Measurements from ENCODE around the gene TAS2R41.
A peak's percentile ranks its signal among the peaks of the same experiment; 100 is the strongest.

The TAS2R41 gene

DNA sequence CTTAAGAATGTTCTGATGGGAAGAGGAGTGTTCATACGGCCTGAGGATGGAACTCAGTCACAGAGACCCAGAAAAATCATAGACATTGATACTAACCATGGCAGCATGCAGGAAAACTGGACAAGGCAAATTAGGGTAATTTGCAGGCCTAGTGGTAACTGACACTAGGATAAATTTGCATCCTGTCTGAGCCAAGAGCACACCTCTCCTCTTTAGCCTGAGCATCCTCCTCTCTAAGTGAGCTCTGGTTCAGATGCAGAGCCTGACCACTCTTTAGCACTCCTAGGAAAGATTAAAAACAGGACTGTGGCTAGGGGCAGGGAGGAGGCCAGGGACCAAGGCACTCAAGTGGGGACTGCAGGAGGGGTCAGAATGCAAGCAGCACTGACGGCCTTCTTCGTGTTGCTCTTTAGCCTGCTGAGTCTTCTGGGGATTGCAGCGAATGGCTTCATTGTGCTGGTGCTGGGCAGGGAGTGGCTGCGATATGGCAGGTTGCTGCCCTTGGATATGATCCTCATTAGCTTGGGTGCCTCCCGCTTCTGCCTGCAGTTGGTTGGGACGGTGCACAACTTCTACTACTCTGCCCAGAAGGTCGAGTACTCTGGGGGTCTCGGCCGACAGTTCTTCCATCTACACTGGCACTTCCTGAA lies at the start of gene TAS2R41:
Gene TAS2R41, plus strand, starts transcription at position 373 of the 650 bp plus-strand sequence. Its CDS starts 0 bp downstream, at position 373.
- no peak for DNase-seq (ENCODE audit: extremely low read depth, low read depth)
- TF ChIP-seq CTCF (IDR thresholded peaks at IDR 0.05; ENCODE audit: low read depth, low read length), result no peak

GRCh38 chr7:143429770-143430698 lies 47.6 kb upstream of the TAS2R41 start:
- no peak for DNase-seq (ENCODE audit: extremely low read depth, low read depth)
- no peak for TF ChIP-seq CTCF (IDR thresholded peaks at IDR 0.05; ENCODE audit: low read depth, low read length)

DNA sequence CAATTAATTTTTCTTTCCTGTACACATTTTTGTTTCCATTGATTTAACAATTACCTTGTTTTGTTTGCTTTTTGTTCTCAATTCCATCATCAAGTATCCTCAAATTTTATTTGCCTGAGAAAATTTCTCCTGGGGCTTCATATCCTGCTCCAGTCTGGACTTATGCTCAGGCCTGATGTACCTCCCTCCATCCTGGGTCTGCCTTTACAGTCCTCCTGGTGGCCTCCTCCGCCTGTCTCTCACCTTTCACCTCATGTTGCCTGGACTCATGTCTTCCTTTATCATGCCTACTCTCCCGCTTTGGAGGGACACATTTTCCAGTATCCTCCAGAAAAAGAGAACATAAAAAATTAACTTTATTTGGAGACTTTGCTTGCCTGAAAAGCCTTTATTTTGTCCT lies 46.6 kb upstream of the TAS2R41 start:
- no peak for DNase-seq (ENCODE audit: extremely low read depth, low read depth)
- no peak for TF ChIP-seq CTCF (IDR thresholded peaks at IDR 0.05; ENCODE audit: low read depth, low read length)

- no peak for TF ChIP-seq CTCF (IDR thresholded peaks at IDR 0.05; ENCODE audit: low read depth, low read length)
- no peak for DNase-seq (ENCODE audit: extremely low read depth, low read depth)
Observed at GRCh38 chr7:143433759-143434158, 43.9 kb upstream of the TAS2R41 start.

GRCh38 chr7:143434660-143435059 lies 43.0 kb upstream of the TAS2R41 start:
- no peak for TF ChIP-seq CTCF (IDR thresholded peaks at IDR 0.05; ENCODE audit: low read depth, low read length)
- DNase-seq (ENCODE audit: extremely low read depth, low read depth), result peak; percentile 79

GRCh38 chr7:143435266-143435665 lies 42.4 kb upstream of the TAS2R41 start:
- TF ChIP-seq CTCF (IDR thresholded peaks at IDR 0.05; ENCODE audit: low read depth, low read length), result no peak

More at GRCh38 chr7:143435266-143435665, 42.4 kb upstream of the TAS2R41 start:
- no peak for DNase-seq (ENCODE audit: extremely low read depth, low read depth)
